Sigmoid colon (tissue), 7 donors: Measurements from ENCODE around the gene EXOC3L4. TPM values are rescaled to one million over a fixed set of nuclear protein-coding genes. Genes with fewer than 3 reads are reported as not detected.

Experiments used
- DNase-seq: peaks from one replicate; pipeline ENCODE4 v3.0.0-alpha.2; 2019
- H3K27ac ChIP-seq, 4 donors: fragments of 200-600 bp; sonication (generic); one replicate each; pipeline ENCODE4 v1.5.1; 2016 to 2019; ENCODE audit warnings: mild to moderate bottlenecking in 1 of 4
- H3K27me3 ChIP-seq, 3 donors: fragments of 200-600 bp; sonication (generic); one replicate each; pipeline ENCODE4 v1.5.1; 2019; ENCODE audit warnings: mild to moderate bottlenecking in 1 of 3
- H3K36me3 ChIP-seq, 4 donors: fragments of 200-600 bp; sonication (generic); one replicate each; pipeline ENCODE4 v1.5.1; 2016 to 2019
- H3K4me1 ChIP-seq, 4 donors: fragments of 200-600 bp; sonication (generic); one replicate each; pipeline ENCODE4 v1.5.1; 2017 to 2019
- H3K4me3 ChIP-seq, 4 donors: fragments of 200-600 bp; sonication (generic); one replicate each; pipeline ENCODE4 v1.5.1; 2017 to 2019; ENCODE audit warnings: mild to moderate bottlenecking in 2 of 4, moderate library complexity in 1 of 4
- H3K9me3 ChIP-seq, 4 donors: fragments of 200-600 bp in 3 of 4; sonication (generic) in 3 of 4; one replicate each; pipeline versions ENCODE4 v1.5.1 to v1.6.1; 2013 to 2019
- EP300 ChIP-seq, 4 donors: sonication (generic); formaldehyde crosslinking; IDR thresholded peaks; one replicate each; pipeline ENCODE4 v1.6.1; 2017; ENCODE audit warnings: antibody characterized with exemption in 4 of 4
- POLR2A ChIP-seq, 2 donors: fragments of 450-650 bp; IDR thresholded peaks; one replicate each; pipeline ENCODE4 v1.6.1; 2016; ENCODE audit warnings: antibody characterized with exemption in 2 of 2, mild to moderate bottlenecking in 2 of 2, moderate library complexity in 2 of 2
- POLR2AphosphoS5 ChIP-seq, 4 donors: sonication (generic); formaldehyde crosslinking; IDR thresholded peaks; one replicate each; pipeline ENCODE4 v1.6.1; 2017; ENCODE audit warnings: antibody characterized with exemption in 4 of 4
- WGBS, 2 donors: extraction: QIAGEN DNeasy Blood & Tissue Kit; methylation state at CpG; one replicate each; pipeline ENCODE4 v1.1.7; 2013; 5-methylcytosine and 5-hydroxymethylcytosine counted together
- intact Hi-C: fragments of 100-400 bp; cut with DNase I; formaldehyde crosslinking; loops from one replicate; pipeline ENCODE4 v1.15.1; 2023
- polyA plus RNA-seq, 3 donors: library from polyadenylated mRNA; stranded (reverse); fragments of 200-250 nt; gene quantifications; one replicate each; pipeline ENCODE4 v1.2.3, GENCODE V29; 2013
- total RNA-seq, 4 donors: library from RNA; depleted of rRNA; stranded (reverse); fragments of >200 nt; gene quantifications; one replicate each; pipeline ENCODE4 v1.1.0, GENCODE V29; 2016
- TF ChIP-seq, protein P1 (sequence below), 4 experiments: fragments of 450-650 bp in 3 of 4; fragments of 200-600 bp in 1 of 4; IDR thresholded peaks; one replicate each; pipeline ENCODE4 v1.5.1; 2016 to 2019; ENCODE audit warnings: antibody characterized with exemption in 4 of 4, mild to moderate bottlenecking in 3 of 4, moderate library complexity in 2 of 4
- donor health status: healthy with polysubstance abuse.
- donor health status: Bipolar disorder and iron deficiency.
- donor health status: healthy.

EXOC3L4 gene
- total and polyA plus RNA-seq, 7 donors = 0.36 to 23.8 (median 1.8) TPM

DNA sequence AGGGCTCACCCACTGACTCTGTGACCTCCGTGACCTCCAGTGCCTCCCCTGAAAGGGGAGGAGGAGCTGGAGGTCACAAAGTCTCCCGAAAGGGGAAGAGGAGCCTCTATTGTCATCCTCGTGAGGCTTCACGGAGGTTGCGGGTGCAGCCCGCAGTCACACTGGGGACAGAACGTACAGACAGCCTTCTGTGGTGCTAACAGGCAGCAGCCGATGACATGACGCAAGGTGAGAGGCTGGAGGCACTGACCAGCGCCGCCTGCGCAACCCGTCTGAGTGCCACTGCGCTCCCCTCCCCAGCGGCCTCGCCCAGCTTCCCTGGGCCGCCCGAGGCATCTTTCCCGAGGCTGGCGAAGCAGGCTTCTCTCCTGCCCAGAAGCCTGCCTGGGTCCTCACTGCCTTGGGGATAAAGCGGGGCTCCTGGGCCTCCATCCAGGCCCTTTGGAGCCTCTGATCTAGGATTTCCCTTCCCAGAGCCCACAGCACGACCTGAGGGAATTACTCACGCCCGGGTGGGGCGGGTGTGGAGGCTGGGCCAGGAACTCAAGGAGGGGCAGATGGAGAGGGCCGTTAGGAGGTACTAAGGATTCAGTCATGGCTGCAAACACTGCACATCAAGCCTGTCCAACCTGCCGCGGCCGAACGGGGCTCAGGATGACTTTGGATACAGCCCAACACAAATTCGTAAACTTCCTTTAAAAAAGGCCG is 22.8 kb upstream of the EXOC3L4 start:
- Histone ChIP-seq H3K4me3 (no peak overlapping the region), H3K27ac (peak overlapping the region in 1 of 4 donors; percentile 48), H3K4me1 (peaks cover 0 to 13% (median 9%) of the 10 kb centered on the region in 4 donors), H3K27me3 (no peaks in the 10 kb centered on the region), H3K9me3 (no peaks in the 10 kb centered on the region), H3K36me3 (no peaks in the 10 kb centered on the region)
- TF ChIP-seq POLR2AphosphoS5 (IDR thresholded peaks at IDR 0.05) (no peak), POLR2A (IDR thresholded peaks at IDR 0.05) (no peak), EP300 (IDR thresholded peaks at IDR 0.05) (no peak)
- TF ChIP-seq, protein P1, sequence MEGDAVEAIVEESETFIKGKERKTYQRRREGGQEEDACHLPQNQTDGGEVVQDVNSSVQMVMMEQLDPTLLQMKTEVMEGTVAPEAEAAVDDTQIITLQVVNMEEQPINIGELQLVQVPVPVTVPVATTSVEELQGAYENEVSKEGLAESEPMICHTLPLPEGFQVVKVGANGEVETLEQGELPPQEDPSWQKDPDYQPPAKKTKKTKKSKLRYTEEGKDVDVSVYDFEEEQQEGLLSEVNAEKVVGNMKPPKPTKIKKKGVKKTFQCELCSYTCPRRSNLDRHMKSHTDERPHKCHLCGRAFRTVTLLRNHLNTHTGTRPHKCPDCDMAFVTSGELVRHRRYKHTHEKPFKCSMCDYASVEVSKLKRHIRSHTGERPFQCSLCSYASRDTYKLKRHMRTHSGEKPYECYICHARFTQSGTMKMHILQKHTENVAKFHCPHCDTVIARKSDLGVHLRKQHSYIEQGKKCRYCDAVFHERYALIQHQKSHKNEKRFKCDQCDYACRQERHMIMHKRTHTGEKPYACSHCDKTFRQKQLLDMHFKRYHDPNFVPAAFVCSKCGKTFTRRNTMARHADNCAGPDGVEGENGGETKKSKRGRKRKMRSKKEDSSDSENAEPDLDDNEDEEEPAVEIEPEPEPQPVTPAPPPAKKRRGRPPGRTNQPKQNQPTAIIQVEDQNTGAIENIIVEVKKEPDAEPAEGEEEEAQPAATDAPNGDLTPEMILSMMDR (IDR thresholded peaks at IDR 0.05) = no peak
- intact Hi-C loops = no loop called here
- 14 to 75% methylated on average over 32 of the region's 32 CpGs for WGBS, 2 donors
- peak; percentile 57 for DNase-seq

DNA sequence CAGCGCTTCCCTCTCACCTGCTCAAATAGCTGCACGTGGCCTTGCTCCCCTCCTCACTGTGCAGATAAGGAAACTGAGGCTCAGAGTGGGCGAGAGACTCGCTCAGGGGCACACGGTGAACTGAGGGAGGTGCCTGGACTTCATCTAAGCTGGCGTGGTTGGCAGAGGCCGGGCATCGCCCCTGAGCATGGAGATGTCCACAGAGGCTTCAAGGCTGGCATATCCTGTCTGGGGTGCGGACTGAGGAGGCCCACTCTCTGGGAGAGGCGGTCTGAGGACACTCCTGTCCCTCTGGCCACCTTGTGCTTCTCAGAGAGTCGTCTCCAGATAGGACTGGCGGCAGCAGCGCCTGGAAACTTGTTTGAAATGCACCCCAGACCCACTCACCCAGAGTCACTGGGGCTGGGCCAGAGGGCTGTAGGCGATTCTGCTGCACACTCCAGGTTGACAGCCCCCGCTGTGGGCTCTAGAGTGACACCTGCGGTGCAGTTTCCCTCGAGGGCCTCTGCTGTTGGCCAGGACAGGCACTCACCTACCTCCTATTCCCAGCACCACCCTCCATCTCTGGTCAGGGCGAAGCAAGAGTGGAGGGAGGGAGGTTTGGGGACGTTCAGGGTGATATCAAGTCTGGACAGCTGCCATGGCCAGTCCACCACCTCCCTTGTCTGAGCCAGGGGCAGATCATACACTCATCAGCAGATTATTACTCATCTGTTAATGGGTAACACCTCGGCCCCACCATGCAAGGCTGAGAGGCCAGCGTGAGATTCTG is 21.7 kb upstream of the EXOC3L4 start:
- H3K27ac ChIP-seq = peak overlapping the region in 1 of 4 donors; percentile 48

DNA sequence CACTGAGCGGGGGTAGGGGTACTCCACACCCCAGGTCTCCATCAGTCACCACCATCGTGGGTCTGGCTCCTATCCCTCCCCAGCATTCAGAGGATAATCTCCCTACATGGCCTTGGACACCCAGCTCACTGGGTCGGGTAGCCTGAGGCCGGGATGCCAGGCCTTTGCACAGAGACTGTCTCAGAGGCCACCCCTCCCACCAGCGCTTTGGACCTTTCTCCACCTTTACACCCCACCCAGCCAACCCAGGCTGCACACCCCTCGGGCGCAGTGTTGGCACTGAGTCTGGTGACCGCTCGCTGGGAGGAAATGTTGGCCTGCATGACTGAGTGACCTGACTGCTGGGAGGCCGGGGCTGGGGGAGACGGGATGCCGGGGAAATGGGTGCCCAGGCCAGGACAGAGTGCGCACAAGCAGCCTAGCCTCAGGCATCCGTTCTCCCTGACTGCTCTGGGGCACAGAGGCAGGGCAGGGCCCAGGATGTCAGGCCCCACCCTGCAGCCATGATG is 21.1 kb upstream of the EXOC3L4 start:
- intact Hi-C loops = no loop called here
- Histone ChIP-seq H3K4me3 (no peak overlapping the region), H3K27ac (peak overlapping the region in 1 of 4 donors; percentile 66), H3K9me3 (no peaks in the 10 kb centered on the region), H3K36me3 (no peaks in the 10 kb centered on the region), H3K27me3 (no peaks in the 10 kb centered on the region), H3K4me1 (peaks cover 0 to 13% (median 9%) of the 10 kb centered on the region in 4 donors)
- WGBS, 2 donors = 57 to 89% methylated on average over 14 of the region's 14 CpGs
- peak; percentile 66 for DNase-seq
- TF ChIP-seq POLR2AphosphoS5 (IDR thresholded peaks at IDR 0.05) = no peak
- TF ChIP-seq, protein P1 (IDR thresholded peaks at IDR 0.05) = no peak
- no peak for TF ChIP-seq POLR2A (IDR thresholded peaks at IDR 0.05)
- no peak for TF ChIP-seq EP300 (IDR thresholded peaks at IDR 0.05)

More for the DNA sequence above, 21.7 kb upstream of the EXOC3L4 start:
- Histone ChIP-seq H3K4me1 (peaks cover 0 to 13% (median 9%) of the 10 kb centered on the region in 4 donors), H3K9me3 (no peaks in the 10 kb centered on the region), H3K4me3 (no peak overlapping the region), H3K27me3 (no peaks in the 10 kb centered on the region), H3K36me3 (no peaks in the 10 kb centered on the region)
- intact Hi-C loops = no loop called here
- no peak for TF ChIP-seq EP300 (IDR thresholded peaks at IDR 0.05)
- no peak for TF ChIP-seq POLR2AphosphoS5 (IDR thresholded peaks at IDR 0.05)
- no peak for TF ChIP-seq POLR2A (IDR thresholded peaks at IDR 0.05)
- TF ChIP-seq, protein P1 (IDR thresholded peaks at IDR 0.05) = no peak
- DNase-seq = peak; percentile 59
- WGBS, 2 donors = 47 to 75% methylated on average over 21 of the region's 21 CpGs

DNA sequence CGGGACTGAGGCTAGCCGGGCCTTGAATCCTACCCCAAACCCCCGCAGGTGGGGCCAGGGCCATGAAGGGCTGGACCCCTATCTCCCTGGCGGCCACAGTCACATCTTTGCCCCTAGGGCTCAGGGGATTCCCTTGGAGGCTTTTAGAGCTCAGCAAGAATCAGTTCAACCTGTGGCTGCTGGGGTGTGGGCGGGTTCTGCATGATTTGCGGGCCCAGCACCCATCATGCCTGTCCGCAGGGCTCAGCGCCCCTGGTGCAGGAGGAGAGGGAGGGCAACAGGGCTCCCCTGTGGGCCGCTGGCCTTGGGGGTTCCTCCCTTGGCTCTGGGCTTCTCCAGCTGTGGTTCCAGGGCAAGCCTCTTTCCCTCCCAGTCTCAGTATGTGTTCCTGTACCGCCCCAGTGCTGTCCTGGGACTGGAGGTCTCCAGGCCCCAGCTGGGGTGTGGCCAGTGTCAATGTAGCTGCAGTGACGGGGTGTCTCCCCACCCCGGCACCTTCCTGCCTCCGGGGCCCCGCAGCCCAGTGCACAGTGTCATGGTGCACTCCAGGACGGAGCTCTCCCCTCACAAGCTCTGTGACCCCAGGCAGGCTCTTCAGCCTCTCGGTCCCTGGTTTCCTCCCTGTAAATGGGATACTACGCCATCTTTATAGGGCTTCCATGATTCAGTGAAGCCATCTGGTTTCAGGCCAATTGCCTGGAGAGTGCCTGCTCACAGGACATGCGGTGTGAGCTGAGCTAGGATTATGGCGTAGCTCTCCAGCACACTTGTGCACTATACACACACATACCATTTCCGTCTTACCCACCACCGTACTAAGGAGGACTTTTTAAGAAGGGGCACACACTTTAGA is 20.4 kb upstream of the EXOC3L4 start:
- peak overlapping the region; percentile 46 to 66 (median 59) for H3K27ac ChIP-seq
- H3K4me1 ChIP-seq = peaks cover 0 to 13% (median 9%) of the 10 kb centered on the region in 4 donors
- no peak overlapping the region for H3K4me3 ChIP-seq
- DNase-seq = peak; percentile 63
- no peaks in the 10 kb centered on the region for H3K9me3 ChIP-seq
- no peaks in the 10 kb centered on the region for H3K36me3 ChIP-seq
- TF ChIP-seq, protein P1 (IDR thresholded peaks at IDR 0.05) = no peak
- TF ChIP-seq POLR2AphosphoS5 (IDR thresholded peaks at IDR 0.05) (no peak), EP300 (IDR thresholded peaks at IDR 0.05) (no peak), POLR2A (IDR thresholded peaks at IDR 0.05) (no peak)
- 64 to 74% methylated on average over 21 of the region's 21 CpGs for WGBS, 2 donors
- H3K27me3 ChIP-seq = peaks cover 0 to under 1% (median 0%) of the 10 kb centered on the region in 3 donors
- intact Hi-C loops = loop anchor here (2.0 kb wide), 1 partner anchor 219 kb away; no protein-coding TSS in a partner anchor
